ENCODE results near the gene COL15A1.

The COL15A1 gene

GRCh38 chr9:99069075-99069474 lies 125.4 kb downstream of the COL15A1 start:
- Histone ChIP-seq H3K36me3 (ENCODE audit: control insufficient read depth, low read length) (no peaks in the 10 kb centered on the region), H3K9me2 (replicated peaks; ENCODE audit: control insufficient read depth, low read length) (no peaks in the 10 kb centered on the region), H3K9me3 (ENCODE audit: control insufficient read depth, insufficient read depth, low read length) (no peaks in the 10 kb centered on the region), H3K4me2 (ENCODE audit: low read length) (no peak overlapping the region), H3K27me3 (ENCODE audit: control insufficient read depth, low read length) (no peaks in the 10 kb centered on the region), H3F3A (ENCODE audit: control insufficient read depth, insufficient read depth) (no peaks in the 10 kb centered on the region), H3K79me2 (ENCODE audit: control insufficient read depth, low read length) (no peaks in the 10 kb centered on the region), H4K20me1 (ENCODE audit: control insufficient read depth, insufficient read depth, low read depth, low read length) (no peaks in the 10 kb centered on the region), H3K4me1 (ENCODE audit: control insufficient read depth, low read length) (no peaks in the 10 kb centered on the region), H3K4me3 (ENCODE audit: low read length) (no peak overlapping the region), H3K27ac (ENCODE audit: low read depth, low read length) (no peak overlapping the region)
- TF ChIP-seq EZH2phosphoT487 (IDR thresholded peaks at IDR 0.05; ENCODE audit: borderline replicate concordance, low read length) = no peak
- no peak for TF ChIP-seq CTCF (IDR thresholded peaks at IDR 0.05; ENCODE audit: low read depth, low read length, poor library complexity, severe bottlenecking)

GRCh38 chr9:99069546-99069945 lies 125.8 kb downstream of the COL15A1 start:
- Histone ChIP-seq H3K27ac (ENCODE audit: low read depth, low read length) (no peak overlapping the region), H3K36me3 (ENCODE audit: control insufficient read depth, low read length) (no peaks in the 10 kb centered on the region), H3K4me1 (ENCODE audit: control insufficient read depth, low read length) (no peaks in the 10 kb centered on the region), H3K9me2 (replicated peaks; ENCODE audit: control insufficient read depth, low read length) (no peaks in the 10 kb centered on the region), H3K79me2 (ENCODE audit: control insufficient read depth, low read length) (no peaks in the 10 kb centered on the region), H3K4me2 (ENCODE audit: low read length) (no peak overlapping the region), H3K9me3 (ENCODE audit: control insufficient read depth, insufficient read depth, low read length) (no peaks in the 10 kb centered on the region), H4K20me1 (ENCODE audit: control insufficient read depth, insufficient read depth, low read depth, low read length) (no peaks in the 10 kb centered on the region), H3F3A (ENCODE audit: control insufficient read depth, insufficient read depth) (no peaks in the 10 kb centered on the region), H3K27me3 (ENCODE audit: control insufficient read depth, low read length) (no peaks in the 10 kb centered on the region), H3K4me3 (ENCODE audit: low read length) (no peak overlapping the region)
- no peak for TF ChIP-seq EZH2phosphoT487 (IDR thresholded peaks at IDR 0.05; ENCODE audit: borderline replicate concordance, low read length)
- TF ChIP-seq CTCF (IDR thresholded peaks at IDR 0.05; ENCODE audit: low read depth, low read length, poor library complexity, severe bottlenecking) = no peak

- Histone ChIP-seq H3K27me3 (ENCODE audit: control insufficient read depth, low read length) (no peaks in the 10 kb centered on the region), H3K9me2 (replicated peaks; ENCODE audit: control insufficient read depth, low read length) (no peaks in the 10 kb centered on the region), H3K4me2 (ENCODE audit: low read length) (no peak overlapping the region), H4K20me1 (ENCODE audit: control insufficient read depth, insufficient read depth, low read depth, low read length) (no peaks in the 10 kb centered on the region), H3K4me1 (ENCODE audit: control insufficient read depth, low read length) (no peaks in the 10 kb centered on the region), H3F3A (ENCODE audit: control insufficient read depth, insufficient read depth) (no peaks in the 10 kb centered on the region), H3K36me3 (ENCODE audit: control insufficient read depth, low read length) (no peaks in the 10 kb centered on the region), H3K4me3 (ENCODE audit: low read length) (no peak overlapping the region), H3K79me2 (ENCODE audit: control insufficient read depth, low read length) (no peaks in the 10 kb centered on the region), H3K9me3 (ENCODE audit: control insufficient read depth, insufficient read depth, low read length) (no peaks in the 10 kb centered on the region), H3K27ac (ENCODE audit: low read depth, low read length) (no peak overlapping the region)
- TF ChIP-seq CTCF (IDR thresholded peaks at IDR 0.05; ENCODE audit: low read depth, low read length, poor library complexity, severe bottlenecking) (no peak), EZH2phosphoT487 (IDR thresholded peaks at IDR 0.05; ENCODE audit: borderline replicate concordance, low read length) (no peak)
Measured at GRCh38 chr9:99070681-99071080, 127.0 kb downstream of the COL15A1 start.
